Measurements from ENCODE around the gene SEPTIN5. TPM values are rescaled to one million over a fixed set of nuclear protein-coding genes. Genes with fewer than 3 reads are reported as not detected.

The SEPTIN5 gene
- total and polyA plus RNA-seq, 2 donors from 2014 or later: 10.4 to 13.0 TPM

DNA sequence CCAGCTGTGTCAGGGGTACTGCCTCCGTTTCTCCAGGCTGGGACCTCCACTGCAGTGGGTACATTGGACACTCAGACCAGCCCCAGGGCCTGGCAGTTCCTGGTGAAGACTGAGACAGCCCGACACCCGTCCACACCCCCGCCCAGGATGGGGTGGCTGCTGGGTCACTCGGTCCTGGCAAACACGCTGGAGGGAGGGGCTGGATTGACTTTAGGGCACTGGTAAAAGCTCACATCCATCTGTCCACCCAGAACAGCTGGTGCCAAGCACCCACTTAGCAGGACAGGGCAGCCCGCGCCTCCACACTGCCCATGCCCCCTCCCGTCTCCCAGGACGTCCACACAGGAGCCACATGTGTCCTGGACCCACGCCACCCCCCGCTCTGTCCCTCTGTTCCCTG is 35.6 kb downstream of the SEPTIN5 start:
- DNase-seq (no peak), FAIRE-seq (no peak)
- H3K4me1 ChIP-seq (ENCODE audit: control insufficient read depth in 2 of 3, insufficient read depth in 2 of 3, low read depth in 1 of 3, low read length in 3 of 3): no peaks in the 10 kb centered on the region
- no peak overlapping the region for H3K9ac ChIP-seq (ENCODE audit: low read length in 3 of 3)
- TF ChIP-seq, protein P1, sequence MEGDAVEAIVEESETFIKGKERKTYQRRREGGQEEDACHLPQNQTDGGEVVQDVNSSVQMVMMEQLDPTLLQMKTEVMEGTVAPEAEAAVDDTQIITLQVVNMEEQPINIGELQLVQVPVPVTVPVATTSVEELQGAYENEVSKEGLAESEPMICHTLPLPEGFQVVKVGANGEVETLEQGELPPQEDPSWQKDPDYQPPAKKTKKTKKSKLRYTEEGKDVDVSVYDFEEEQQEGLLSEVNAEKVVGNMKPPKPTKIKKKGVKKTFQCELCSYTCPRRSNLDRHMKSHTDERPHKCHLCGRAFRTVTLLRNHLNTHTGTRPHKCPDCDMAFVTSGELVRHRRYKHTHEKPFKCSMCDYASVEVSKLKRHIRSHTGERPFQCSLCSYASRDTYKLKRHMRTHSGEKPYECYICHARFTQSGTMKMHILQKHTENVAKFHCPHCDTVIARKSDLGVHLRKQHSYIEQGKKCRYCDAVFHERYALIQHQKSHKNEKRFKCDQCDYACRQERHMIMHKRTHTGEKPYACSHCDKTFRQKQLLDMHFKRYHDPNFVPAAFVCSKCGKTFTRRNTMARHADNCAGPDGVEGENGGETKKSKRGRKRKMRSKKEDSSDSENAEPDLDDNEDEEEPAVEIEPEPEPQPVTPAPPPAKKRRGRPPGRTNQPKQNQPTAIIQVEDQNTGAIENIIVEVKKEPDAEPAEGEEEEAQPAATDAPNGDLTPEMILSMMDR (IDR thresholded peaks at IDR 0.05; ENCODE audit: borderline replicate concordance, extremely low read depth, insufficient read depth): no peak
- H3K36me3 ChIP-seq (ENCODE audit: control insufficient read depth in 2 of 3, insufficient read depth in 3 of 3, low read length in 3 of 3): no peaks in the 10 kb centered on the region
- no peaks in the 10 kb centered on the region for H3K9me3 ChIP-seq (ENCODE audit: control insufficient read depth in 2 of 3, insufficient read depth in 1 of 3, low read length in 3 of 3)
- H3K27ac ChIP-seq (ENCODE audit: low read depth in 2 of 2, low read length in 2 of 2): no peak overlapping the region
- intact Hi-C loops (cut with DNase I): no loop called here
- no peak overlapping the region for H3K4me3 ChIP-seq (ENCODE audit: low read length in 3 of 3)
- H3K27me3 ChIP-seq (ENCODE audit: control insufficient read depth, insufficient read depth, low read length): peaks cover 22% of the 10 kb centered on the region

DNA sequence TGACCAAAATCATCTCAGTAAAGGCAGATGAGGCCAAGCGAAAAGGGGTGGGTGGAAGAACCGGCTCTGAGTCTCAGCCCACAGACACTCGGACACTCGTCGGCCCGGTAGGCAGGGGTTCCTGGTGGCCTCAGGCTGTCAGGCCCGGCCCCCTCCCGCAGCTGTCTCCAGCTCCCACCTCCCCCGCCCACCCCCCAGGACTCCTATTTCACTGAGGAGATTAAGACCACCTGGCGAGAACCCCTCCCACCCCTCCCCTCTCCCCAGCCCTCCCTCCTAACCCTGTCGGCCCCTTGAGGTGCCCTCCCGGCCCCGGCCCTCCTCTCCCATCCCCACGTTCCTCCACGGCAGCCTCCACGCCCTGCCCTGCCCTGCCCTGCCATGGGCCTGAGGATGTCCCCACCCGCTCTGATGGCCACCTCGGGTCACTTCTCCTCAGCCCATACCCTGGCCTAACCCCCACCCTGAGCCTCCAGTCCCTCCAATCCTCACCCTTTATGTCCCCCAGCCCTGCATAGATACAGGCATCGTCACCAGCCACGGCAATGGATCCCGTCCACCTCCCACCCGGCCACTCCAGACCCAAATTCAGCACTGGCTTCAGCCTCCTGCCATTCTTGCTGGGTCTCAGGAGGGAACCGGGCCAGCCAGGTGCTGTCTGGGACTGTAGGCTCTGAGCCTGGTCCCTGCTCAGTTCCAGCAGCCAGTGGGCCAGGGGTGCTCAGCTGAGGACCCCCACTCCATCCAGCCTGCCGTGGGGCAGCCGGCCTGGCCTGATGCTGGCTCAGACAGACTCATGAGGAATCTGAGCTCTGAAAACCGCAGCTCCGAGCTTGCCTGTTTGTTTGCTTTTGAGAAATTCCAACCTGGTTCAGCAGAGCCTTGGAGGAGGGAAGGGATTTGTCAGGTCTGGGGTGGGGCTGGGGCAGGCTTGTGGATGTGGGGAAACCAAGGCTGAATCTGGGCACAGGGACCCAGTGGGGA is 36.5 kb downstream of the SEPTIN5 start:
- DNase-seq: no peak
- H3K9me3 ChIP-seq (ENCODE audit: control insufficient read depth in 2 of 3, insufficient read depth in 1 of 3, low read length in 3 of 3): no peaks in the 10 kb centered on the region
- no peak overlapping the region for H3K4me3 ChIP-seq (ENCODE audit: low read length in 3 of 3)
- TF ChIP-seq, protein P1 (IDR thresholded peaks at IDR 0.05; ENCODE audit: borderline replicate concordance, extremely low read depth, insufficient read depth): no peak
- no peaks in the 10 kb centered on the region for H3K36me3 ChIP-seq (ENCODE audit: control insufficient read depth in 2 of 3, insufficient read depth in 3 of 3, low read length in 3 of 3)
- H3K4me1 ChIP-seq (ENCODE audit: control insufficient read depth in 2 of 3, insufficient read depth in 2 of 3, low read depth in 1 of 3, low read length in 3 of 3): no peaks in the 10 kb centered on the region
- H3K9ac ChIP-seq (ENCODE audit: low read length in 3 of 3): no peak overlapping the region
- H3K27me3 ChIP-seq (ENCODE audit: control insufficient read depth, insufficient read depth, low read length): peaks cover 24% of the 10 kb centered on the region
- intact Hi-C loops (cut with DNase I): no loop called here
- FAIRE-seq: no peak
- no peak overlapping the region for H3K27ac ChIP-seq (ENCODE audit: low read depth in 2 of 2, low read length in 2 of 2)

DNA sequence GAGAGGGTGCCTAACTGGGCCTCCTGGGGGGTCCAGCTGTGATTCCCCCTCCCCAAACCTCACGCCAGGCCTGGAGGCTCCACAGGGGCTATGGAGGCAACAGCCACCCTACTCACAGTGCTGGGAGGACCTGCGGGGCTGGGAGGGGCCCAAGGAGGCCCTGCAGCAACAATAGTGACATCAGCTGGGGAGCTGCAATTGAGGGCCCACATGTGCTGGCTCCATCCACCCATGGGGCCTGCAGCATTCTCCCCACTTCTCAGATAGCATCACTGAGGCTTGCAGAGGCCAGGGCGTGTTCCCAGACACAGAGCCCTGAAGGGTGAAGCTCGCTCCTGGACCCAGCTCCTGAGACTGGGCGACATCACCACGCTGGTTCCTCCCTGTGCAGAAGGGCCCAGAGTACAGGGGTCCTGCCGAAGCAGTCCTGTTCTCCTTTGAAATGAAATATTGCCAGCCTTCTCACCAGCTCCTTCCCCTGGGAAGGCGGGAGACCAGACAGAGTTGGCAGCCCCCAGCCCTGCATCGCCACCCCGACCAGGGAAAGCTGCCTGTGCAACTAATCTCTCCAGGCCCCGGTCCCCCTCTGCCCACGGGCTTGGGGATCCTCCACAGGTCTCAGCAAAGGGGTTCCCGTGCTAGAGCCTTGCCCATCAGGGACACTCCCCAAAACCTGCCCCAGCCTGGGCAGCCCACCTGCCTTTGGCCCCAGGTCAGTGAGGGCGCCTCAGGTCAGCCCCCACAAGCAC is 37.4 kb downstream of the SEPTIN5 start:
- no peak overlapping the region for H3K27ac ChIP-seq (ENCODE audit: low read depth in 2 of 2, low read length in 2 of 2)
- no peaks in the 10 kb centered on the region for H3K36me3 ChIP-seq (ENCODE audit: control insufficient read depth in 2 of 3, insufficient read depth in 3 of 3, low read length in 3 of 3)
- no peak for FAIRE-seq
- H3K4me3 ChIP-seq (ENCODE audit: low read length in 3 of 3): no peak overlapping the region
- DNase-seq: no peak
- peaks cover 31% of the 10 kb centered on the region for H3K27me3 ChIP-seq (ENCODE audit: control insufficient read depth, insufficient read depth, low read length)
- TF ChIP-seq, protein P1 (IDR thresholded peaks at IDR 0.05; ENCODE audit: borderline replicate concordance, extremely low read depth, insufficient read depth): no peak
- H3K9ac ChIP-seq (ENCODE audit: low read length in 3 of 3): no peak overlapping the region
- intact Hi-C loops (cut with DNase I): no loop called here
- H3K4me1 ChIP-seq (ENCODE audit: control insufficient read depth in 2 of 3, insufficient read depth in 2 of 3, low read depth in 1 of 3, low read length in 3 of 3): no peaks in the 10 kb centered on the region
- no peaks in the 10 kb centered on the region for H3K9me3 ChIP-seq (ENCODE audit: control insufficient read depth in 2 of 3, insufficient read depth in 1 of 3, low read length in 3 of 3)
